HG03520 (cell line): ENCODE data around the gene TBRG1.
A peak's percentile ranks its signal among the peaks of the same experiment; 100 is the strongest.

Source experiments
- ATAC-seq: cut with Tn5 transposase; IDR thresholded peaks from one replicate; pipeline ENCODE4 v1.9.1; 2021; ENCODE audit warnings: mild to moderate bottlenecking, moderate library complexity; ENCODE audit not compliant: unreplicated experiment

Gene TBRG1

GRCh38 chr11:124658501-124658900 lies 35.8 kb downstream of the TBRG1 start:
- ATAC-seq: no peak

DNA sequence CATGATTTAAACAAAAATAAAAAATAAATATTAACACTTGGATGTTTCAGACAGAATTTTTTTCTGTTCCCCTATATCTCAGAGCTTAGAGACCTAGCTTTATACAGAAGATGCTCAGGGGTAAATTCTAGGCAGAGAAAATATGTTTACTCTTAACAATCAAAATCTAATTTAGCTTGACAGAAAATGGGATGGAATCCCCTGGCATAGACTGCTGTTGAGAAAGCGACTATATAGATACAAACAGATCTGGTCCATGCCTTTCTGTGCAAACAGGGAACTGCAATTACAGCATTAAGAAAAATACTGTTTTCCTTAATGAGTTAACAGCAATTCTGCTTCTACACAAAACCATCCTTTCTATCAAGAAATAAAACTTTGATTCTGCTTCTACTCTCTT lies 36.3 kb downstream of the TBRG1 start:
- ATAC-seq: no peak

DNA sequence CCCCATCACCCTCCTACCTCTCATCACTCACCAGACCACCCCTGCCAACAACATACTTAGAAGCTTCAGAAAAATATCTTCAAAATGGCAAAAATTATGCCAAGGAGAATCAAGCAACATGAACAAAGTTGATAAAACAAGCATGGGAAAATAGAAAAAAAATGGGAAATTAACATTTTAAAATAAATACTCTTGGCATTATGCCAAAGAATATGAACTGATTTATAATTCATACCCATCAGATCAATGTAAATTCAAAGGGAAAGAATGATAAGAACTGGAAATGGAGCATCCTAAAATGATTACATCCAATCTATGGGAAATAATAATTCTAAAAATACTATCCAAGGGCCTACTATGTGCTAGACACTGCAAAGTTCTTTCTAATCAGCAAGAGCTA lies 38.9 kb downstream of the TBRG1 start:
- ATAC-seq: no peak

GRCh38 chr11:124662106-124662505 lies 39.4 kb downstream of the TBRG1 start:
- no peak for ATAC-seq

DNA sequence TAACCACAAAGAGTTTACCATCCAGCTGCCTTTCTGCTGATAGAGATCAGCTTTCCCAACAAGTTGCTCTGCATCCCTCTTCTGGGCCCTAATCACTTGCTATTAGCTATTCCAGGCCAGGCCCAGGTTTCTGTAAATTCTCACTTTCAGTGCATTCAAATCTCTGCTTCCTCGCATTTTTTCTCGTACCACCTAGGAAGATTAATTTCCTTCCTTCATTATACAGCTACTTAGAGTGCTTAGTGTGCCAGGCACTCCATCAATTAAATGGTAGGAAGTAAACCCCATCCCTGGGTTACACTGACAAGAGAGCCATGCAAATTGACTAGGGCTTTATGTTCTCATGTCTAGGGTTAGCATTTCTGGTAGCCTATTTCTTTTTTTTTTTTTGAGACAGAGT lies 41.2 kb downstream of the TBRG1 start:
- no peak for ATAC-seq

GRCh38 chr11:124667601-124668000 lies 44.9 kb downstream of the TBRG1 start:
- no peak for ATAC-seq

- no peak for ATAC-seq
Measured at GRCh38 chr11:124669193-124669592, 46.5 kb downstream of the TBRG1 start.

DNA sequence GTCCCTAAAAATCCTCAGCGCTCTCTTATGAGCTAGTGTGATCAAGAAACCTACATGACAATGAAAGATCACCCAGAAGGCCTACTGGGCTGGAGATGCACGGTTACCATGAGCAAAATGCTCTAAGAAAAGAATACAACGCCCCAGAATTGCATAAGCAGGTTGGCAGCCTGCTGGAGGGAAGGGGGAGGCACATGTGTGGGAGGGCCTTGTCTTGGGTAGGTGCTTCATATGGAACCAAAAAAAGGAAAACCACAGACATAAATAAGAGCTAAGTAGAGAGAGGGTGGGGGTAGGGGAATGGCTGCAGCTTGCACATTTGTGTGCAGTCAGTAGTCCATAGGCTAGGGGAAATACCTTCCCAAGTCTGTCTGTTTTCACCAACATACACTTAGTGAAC lies 48.1 kb downstream of the TBRG1 start:
- no peak for ATAC-seq

- ATAC-seq: no peak
Measured at GRCh38 chr11:124672536-124673215, 50.0 kb downstream of the TBRG1 start.

- peak; percentile 77 for ATAC-seq
Measured at GRCh38 chr11:124673333-124674167, 50.9 kb downstream of the TBRG1 start, which contains the start of the genes SIAE and SPA17. TSS of gene SIAE (minus strand) at chr11:124673739. CDS start at chr11:124673708, 31 bp downstream. TSS of gene SPA17 (plus strand) at chr11:124673904. CDS start at chr11:124675265, 1,361 bp downstream.

GRCh38 chr11:124674168-124674517 lies 51.5 kb downstream of the TBRG1 start:
- no peak for ATAC-seq

DNA sequence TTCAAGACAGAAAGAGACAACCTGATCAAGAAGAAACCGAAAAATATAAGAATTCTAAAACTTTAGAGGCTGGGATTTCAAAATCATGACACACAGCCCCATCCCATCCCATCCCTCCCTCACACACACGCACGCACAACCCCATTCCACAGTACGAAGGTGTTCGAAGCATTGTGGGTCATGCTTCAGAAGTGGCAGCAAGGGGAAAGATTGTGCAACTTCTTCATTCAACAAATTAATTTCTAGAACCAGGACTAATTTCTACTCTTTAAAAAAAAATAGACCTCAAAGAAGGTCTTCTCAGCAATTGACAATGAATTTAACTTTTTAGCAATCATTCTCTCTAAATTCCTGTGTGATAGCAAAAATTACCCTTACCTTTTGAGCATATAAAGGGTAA lies 51.9 kb downstream of the TBRG1 start:
- ATAC-seq: no peak

DNA sequence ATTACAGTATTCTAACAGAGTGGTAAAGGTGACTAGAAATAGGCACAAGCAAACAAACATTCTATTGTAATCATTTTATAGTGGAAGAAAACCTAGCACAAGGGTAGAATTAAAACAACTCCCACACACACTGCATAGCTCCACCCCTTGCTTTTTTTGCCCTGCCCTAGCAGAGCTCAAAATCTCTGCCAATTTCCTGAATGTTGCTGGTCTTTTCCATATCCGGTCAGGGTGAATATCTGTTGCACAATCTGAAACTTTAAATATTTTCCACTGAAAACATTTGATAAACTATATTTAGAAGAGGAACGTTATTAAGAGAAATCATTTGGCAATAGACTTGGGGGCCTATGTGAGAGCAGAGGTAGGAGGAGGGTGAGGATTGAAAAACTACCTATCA lies 53.7 kb downstream of the TBRG1 start:
- no peak for ATAC-seq

DNA sequence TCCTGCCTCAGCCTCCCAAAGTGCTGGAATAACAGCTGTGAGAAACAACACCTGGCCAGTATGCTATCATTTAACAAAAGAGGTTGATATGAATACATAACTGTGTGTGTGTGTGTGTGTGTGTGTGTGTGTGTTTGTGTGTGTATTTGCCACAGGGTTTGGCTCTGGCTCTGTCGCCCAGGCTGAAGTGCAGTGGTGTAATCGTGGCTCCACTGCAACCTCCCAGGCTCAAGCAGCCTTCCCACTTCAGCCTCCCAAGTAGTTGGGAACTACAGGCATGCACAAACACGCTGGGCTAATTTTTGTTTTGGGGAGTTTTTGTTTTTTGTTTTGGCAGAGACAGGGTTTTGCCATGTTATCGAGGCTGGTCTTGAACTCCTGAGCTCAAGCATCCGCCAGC lies 55.8 kb downstream of the TBRG1 start:
- no peak for ATAC-seq

DNA sequence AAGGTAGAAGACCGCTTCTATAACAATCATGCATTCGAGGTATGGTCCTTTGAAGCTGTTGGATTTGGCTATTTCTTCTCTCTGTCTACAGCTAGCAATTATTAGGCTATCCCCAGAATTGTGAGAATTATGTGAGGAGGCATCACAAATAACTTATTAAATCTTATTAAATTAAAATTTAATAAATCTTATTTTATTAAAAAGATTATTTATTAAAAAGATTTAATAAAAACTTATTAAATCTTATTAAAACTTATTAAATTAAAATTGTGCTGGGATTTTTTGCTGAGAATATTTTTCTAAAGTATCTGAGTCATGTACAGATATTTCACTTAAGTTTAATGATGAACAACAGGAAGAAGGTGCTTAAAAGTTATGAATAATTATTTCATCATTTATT lies 58.8 kb downstream of the TBRG1 start:
- no peak for ATAC-seq

DNA sequence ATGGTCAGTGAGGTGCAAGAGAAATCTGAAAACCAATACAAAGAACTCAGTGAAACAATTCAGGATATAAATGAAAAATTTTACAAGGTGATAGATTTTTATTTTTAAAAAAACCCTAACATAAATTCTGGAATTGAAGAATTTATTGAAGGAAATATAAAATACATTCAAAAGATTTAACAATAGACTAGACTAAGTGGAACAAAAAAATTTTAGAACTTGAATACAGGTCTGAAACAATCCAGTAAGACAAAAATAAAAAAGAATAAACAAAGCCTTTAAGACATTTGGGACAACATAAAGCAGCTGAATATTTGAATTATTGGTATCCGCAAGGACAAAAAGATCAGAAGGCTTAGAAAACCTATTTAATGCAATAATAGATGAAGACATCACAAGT lies 59.8 kb downstream of the TBRG1 start:
- ATAC-seq: no peak
